A549 (cell line): Measurements from ENCODE around the gene ZP4. TPM values are rescaled to one million over a fixed set of nuclear protein-coding genes. Genes with fewer than 3 reads are reported as not detected.

Experiments used
- ATAC-seq, 2 experiments: fragments of 200-7000 bp in 1 of 2; fragments of >200 bp in 1 of 2; cut with Nextera tagmentation in 1 of 2; cut with Tn5 transposase in 1 of 2; 3 replicates each; pipeline versions ENCODE4 v1.8.0 to v1.9.1; 2018 to 2020; ENCODE audit warnings: mild to moderate bottlenecking in 1 of 2, moderate library complexity in 1 of 2
- CTCF ChIA-PET: fragments of 300-600 bp; sonication (Branson Sonifier 250); formaldehyde crosslinking; extraction: SDS; loops from one replicate; lab custom pipeline; 2021; ENCODE audit warnings: antibody characterized with exemption, inconsistent platforms; lab: Yijun Ruan, JAX
- POLR2A ChIA-PET: fragments of 350-600 bp; formaldehyde crosslinking; extraction: SDS; loops from one replicate; lab custom pipeline; 2021; ENCODE audit warnings: antibody characterized with exemption, inconsistent platforms; lab: Yijun Ruan, JAX
- DNase-seq, 2 experiments: peaks; one replicate each; pipeline versions ENCODE4 v3.0.0 to v3.0.0-alpha.2; 2011 to 2016; ENCODE audit warnings: low read depth in 1 of 2, low spot score in 1 of 2
- FAIRE-seq: peaks from 2 replicates; lab custom pipeline; 2011; peaks lifted over from hg19 to GRCh38; lab: Jason Lieb, UNC
- H3K27ac ChIP-seq, 2 experiments: fragments of >200 bp; sonication (Bioruptor Twin); formaldehyde crosslinking; 3 replicates each; pipeline ENCODE4 v1.5.1; 2016 to 2017
- H3K4me1 ChIP-seq: fragments of >200 bp; sonication (Bioruptor Twin); formaldehyde crosslinking; 3 replicates; pipeline ENCODE4 v1.6.1; 2016
- H3K4me2 ChIP-seq: fragments of >200 bp; sonication (Bioruptor Twin); formaldehyde crosslinking; 3 replicates; pipeline ENCODE4 v1.6.1; 2016
- H3K4me3 ChIP-seq: fragments of >200 bp; sonication (Bioruptor Twin); formaldehyde crosslinking; 3 replicates; pipeline ENCODE4 v1.5.1; 2016
- H3K9me3 ChIP-seq: fragments of >200 bp; sonication (Bioruptor Twin); formaldehyde crosslinking; 3 replicates; pipeline ENCODE4 v1.6.1; 2016
- BHLHE40 ChIP-seq: IDR thresholded peaks from 2 replicates; pipeline ENCODE4 v1.6.1; 2012; ENCODE audit warnings: low read depth, low read length, inconsistent platforms
- CBX8 ChIP-seq: fragments of 200-600 bp; sonication (generic); IDR thresholded peaks from 2 replicates; pipeline ENCODE4 v1.6.1; 2016
- CEBPB ChIP-seq, 2 experiments: fragments of >200 bp in 1 of 2; sonication (Bioruptor Twin) in 1 of 2; formaldehyde crosslinking in 1 of 2; IDR thresholded peaks; 2 replicates each; pipeline ENCODE4 v1.6.1; 2012 to 2016
- EP300 ChIP-seq, 2 experiments: fragments of >200 bp; sonication (Bioruptor Twin); formaldehyde crosslinking; IDR thresholded peaks; 2 replicates in 1 of 2; 3 replicates in 1 of 2; pipeline ENCODE4 v1.6.1; 2016 to 2017
- ESRRA ChIP-seq: fragments of 150-350 bp; IDR thresholded peaks from 2 replicates; pipeline ENCODE4 v1.6.1; 2014; ENCODE audit warnings: mild to moderate bottlenecking, low read length, borderline replicate concordance
- FOSL2 ChIP-seq, 2 experiments: fragments of 450-650 bp in 1 of 2; fragments of >200 bp in 1 of 2; sonication (Bioruptor Twin) in 1 of 2; formaldehyde crosslinking; IDR thresholded peaks; 2 replicates each; pipeline versions ENCODE4 v1.5.0 to v1.6.1; 2016 to 2020; ENCODE audit warnings: mild to moderate bottlenecking in 1 of 2, moderate library complexity in 1 of 2
- HOXB5 ChIP-seq: fragments of 250-450 bp; sonication (Bioruptor Pico); IDR thresholded peaks from 2 replicates; pipeline ENCODE4 v1.5.0; 2020; ENCODE audit warnings: mild to moderate bottlenecking, moderate library complexity
- JUNB ChIP-seq: fragments of >200 bp; sonication (Bioruptor Twin); formaldehyde crosslinking; IDR thresholded peaks from 2 replicates; pipeline ENCODE4 v1.6.1; 2016
- MAFK ChIP-seq: fragments of 450-650 bp; IDR thresholded peaks from 2 replicates; pipeline ENCODE4 v1.6.1; 2014; ENCODE audit not compliant: partially characterized antibody
- NPAS2 ChIP-seq: fragments of 250-450 bp; sonication (Bioruptor Pico); IDR thresholded peaks from 2 replicates; pipeline ENCODE4 v1.8.0; 2022; ENCODE audit warnings: mild to moderate bottlenecking, moderate library complexity, borderline replicate concordance
- PBX3 ChIP-seq: IDR thresholded peaks from 2 replicates; pipeline ENCODE4 v1.6.1; 2012
- PHF8 ChIP-seq: fragments of 200-600 bp; sonication (generic); IDR thresholded peaks from 2 replicates; pipeline ENCODE4 v1.6.1; 2016; ENCODE audit warnings: low read depth, mild to moderate bottlenecking, antibody characterized with exemption, moderate library complexity, borderline replicate concordance
- REST ChIP-seq: fragments of 200-600 bp; sonication (generic); IDR thresholded peaks from 2 replicates; pipeline ENCODE4 v1.6.1; 2016; ENCODE audit warnings: antibody characterized with exemption, mild to moderate bottlenecking, moderate library complexity
- SREBF2 ChIP-seq: fragments of 450-650 bp; IDR thresholded peaks from 2 replicates; pipeline ENCODE4 v1.6.1; 2014; ENCODE audit warnings: mild to moderate bottlenecking, moderate library complexity
- ZFP36 ChIP-seq: fragments of 450-650 bp; IDR thresholded peaks from 2 replicates; pipeline ENCODE4 v1.6.1; 2014; ENCODE audit warnings: borderline replicate concordance; ENCODE audit not compliant: partially characterized antibody
- WGBS: methylation state at CpG from one replicate; pipeline ENCODE4 v1.1.6; 2017; ENCODE audit errors: missing lambda C conversion rate; 5-methylcytosine and 5-hydroxymethylcytosine counted together
- polyA plus RNA-seq, 4 experiments: library from polyadenylated mRNA; depleted of rRNA in 3 of 4; stranded (reverse); fragments of >200 nt; fragmentation: RNase III in 1 of 4; extraction: RNeasy Plus Mini Kit Qiagen cat#74134 plus additional on column Dnase treatment in 1 of 4; gene quantifications; 2 replicates in 3 of 4; 3 replicates in 1 of 4; pipeline ENCODE4 v1.2.3, GENCODE V29; 2011 to 2017
- TF ChIP-seq, protein P1 (sequence below): fragments of 150-350 bp; IDR thresholded peaks from 2 replicates; pipeline ENCODE4 v1.6.1; 2014; ENCODE audit warnings: low read depth, mild to moderate bottlenecking, low read length
- TF ChIP-seq, protein P2 (sequence below): IDR thresholded peaks from 2 replicates; pipeline ENCODE4 v1.6.1; 2012; ENCODE audit warnings: low read depth, borderline replicate concordance
- TF ChIP-seq, protein P3 (sequence below): fragments of 450-650 bp; IDR thresholded peaks from 2 replicates; pipeline ENCODE4 v1.6.1; 2014; ENCODE audit warnings: antibody characterized with exemption

Gene ZP4
- polyA plus RNA-seq, 2 of the 4 experiments (the other 2 are of a cell fraction), result not detected

GRCh38 chr1:237873487-237874211, 17.1 kb downstream of the ZP4 start:
- peak overlapping the region; percentile 34; the same call in 2 of the 3 replicates for H3K4me2 ChIP-seq
- H3K27ac ChIP-seq, result peak overlapping the region in 1 of 2 experiments; percentile 55; a peak in 2 of 6 replicates
- FAIRE-seq, result no peak
- peak; percentile 40 to 52 for DNase-seq
- ChIA-PET CTCF (interaction anchor here (6.3 kb wide), 1 partner anchor 9 kb away, joined by 49 read pairs; no protein-coding TSS in a partner anchor), POLR2A (no interaction called here)
- WGBS, result 21% methylated on average over 3 of the region's 4 CpGs
- peak; percentile 60 for TF ChIP-seq MAFK
- TF ChIP-seq JUNB, result peak; percentile 57; the same call in 1 of the 2 replicates
- TF ChIP-seq FOSL2 (IDR thresholded peaks at IDR 0.05), result peak; percentile 47; the same call in 1 of the 2 replicates
- TF ChIP-seq FOSL2 (CRISPR knock-in tag; IDR thresholded peaks at IDR 0.05), result no peak
- TF ChIP-seq ESRRA, result no peak
- TF ChIP-seq PBX3, result no peak
- TF ChIP-seq, protein P1, sequence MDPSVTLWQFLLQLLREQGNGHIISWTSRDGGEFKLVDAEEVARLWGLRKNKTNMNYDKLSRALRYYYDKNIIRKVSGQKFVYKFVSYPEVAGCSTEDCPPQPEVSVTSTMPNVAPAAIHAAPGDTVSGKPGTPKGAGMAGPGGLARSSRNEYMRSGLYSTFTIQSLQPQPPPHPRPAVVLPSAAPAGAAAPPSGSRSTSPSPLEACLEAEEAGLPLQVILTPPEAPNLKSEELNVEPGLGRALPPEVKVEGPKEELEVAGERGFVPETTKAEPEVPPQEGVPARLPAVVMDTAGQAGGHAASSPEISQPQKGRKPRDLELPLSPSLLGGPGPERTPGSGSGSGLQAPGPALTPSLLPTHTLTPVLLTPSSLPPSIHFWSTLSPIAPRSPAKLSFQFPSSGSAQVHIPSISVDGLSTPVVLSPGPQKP, result no peak
- TF ChIP-seq, all 56 proteins: peak for 3
- Histone ChIP-seq H3K4me1 (peaks cover 27% of the 10 kb centered on the region), H3K4me3 (no peak overlapping the region), H3K9me3 (no peaks in the 10 kb centered on the region)
- ATAC-seq, result peak; percentile 70 to 82

DNA sequence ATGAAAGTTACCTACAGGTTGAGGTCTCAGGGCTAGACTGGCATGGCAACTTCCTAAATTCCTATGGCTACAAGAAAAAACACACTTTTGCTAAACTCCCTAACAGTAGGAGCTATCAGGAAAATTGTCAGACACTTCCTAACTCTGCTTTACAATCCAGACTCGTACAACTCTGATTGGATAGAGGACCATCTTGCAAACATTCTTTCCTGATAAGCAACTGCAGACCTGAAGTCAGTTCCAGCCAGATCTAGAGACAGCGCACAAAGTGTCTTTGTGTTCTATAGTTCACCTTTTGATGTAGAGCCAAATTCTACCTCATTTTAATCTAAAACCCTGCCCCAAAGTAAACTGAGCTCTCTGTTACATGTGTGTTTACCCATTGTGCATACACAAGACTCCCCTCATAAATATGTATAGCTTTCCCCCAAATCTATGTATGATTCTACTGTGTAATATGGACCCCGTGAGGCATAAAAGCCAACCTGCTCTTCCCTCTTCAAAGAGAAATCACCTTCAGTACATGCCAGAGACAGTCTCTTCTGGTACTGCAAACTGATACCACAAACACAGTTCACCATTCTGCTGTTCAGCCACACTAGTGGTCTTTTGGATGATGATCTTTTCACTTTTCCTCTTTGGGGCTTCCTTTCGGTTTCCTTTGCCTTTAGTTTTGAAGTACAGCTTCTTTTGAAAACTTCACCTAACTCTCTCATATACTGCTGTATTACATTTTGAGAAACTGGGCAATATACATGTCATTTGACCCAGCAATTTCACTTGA, 21.7 kb downstream of the ZP4 start:
- WGBS, result 38% methylated on average over 4 of the region's 4 CpGs
- DNase-seq (no peak), ATAC-seq (no peak), FAIRE-seq (no peak)
- H3K27ac ChIP-seq, result no peak overlapping the region
- H3K4me2 ChIP-seq, result no peak overlapping the region
- no peak overlapping the region for H3K4me3 ChIP-seq
- POLR2A ChIA-PET, result no interaction called here
- TF ChIP-seq ZFP36, result no peak
- TF ChIP-seq PHF8, result no peak
- TF ChIP-seq CEBPB (IDR thresholded peaks at IDR 0.05), result no peak
- no peak for TF ChIP-seq BHLHE40
- TF ChIP-seq, protein P2, sequence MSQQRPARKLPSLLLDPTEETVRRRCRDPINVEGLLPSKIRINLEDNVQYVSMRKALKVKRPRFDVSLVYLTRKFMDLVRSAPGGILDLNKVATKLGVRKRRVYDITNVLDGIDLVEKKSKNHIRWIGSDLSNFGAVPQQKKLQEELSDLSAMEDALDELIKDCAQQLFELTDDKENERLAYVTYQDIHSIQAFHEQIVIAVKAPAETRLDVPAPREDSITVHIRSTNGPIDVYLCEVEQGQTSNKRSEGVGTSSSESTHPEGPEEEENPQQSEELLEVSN, result no peak
- TF ChIP-seq, protein P3, sequence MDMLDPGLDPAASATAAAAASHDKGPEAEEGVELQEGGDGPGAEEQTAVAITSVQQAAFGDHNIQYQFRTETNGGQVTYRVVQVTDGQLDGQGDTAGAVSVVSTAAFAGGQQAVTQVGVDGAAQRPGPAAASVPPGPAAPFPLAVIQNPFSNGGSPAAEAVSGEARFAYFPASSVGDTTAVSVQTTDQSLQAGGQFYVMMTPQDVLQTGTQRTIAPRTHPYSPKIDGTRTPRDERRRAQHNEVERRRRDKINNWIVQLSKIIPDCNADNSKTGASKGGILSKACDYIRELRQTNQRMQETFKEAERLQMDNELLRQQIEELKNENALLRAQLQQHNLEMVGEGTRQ, result no peak
- no peak for TF ChIP-seq EP300 (IDR thresholded peaks at IDR 0.05)
- TF ChIP-seq REST, result no peak
- TF ChIP-seq HOXB5, result no peak
- TF ChIP-seq NPAS2 (CRISPR knock-in tag), result no peak
- TF ChIP-seq CBX8, result no peak
- no peak for TF ChIP-seq MAFK
- TF ChIP-seq SREBF2, result no peak
- H3K4me1 ChIP-seq, result peaks cover 13% of the 10 kb centered on the region
- no peaks in the 10 kb centered on the region for H3K9me3 ChIP-seq
- CTCF ChIA-PET, result no interaction called here
